AG10803 (cell line): ENCODE measurements around the gene ZNF337.
"Not testable (repeated sequence)": the region's sequence is repeated elsewhere in the genome, so short reads cannot be mapped to it uniquely, and the experiment has no call there.

ENCODE experiments used
- DNase-seq: peaks from one replicate; pipeline ENCODE4 v3.0.0; 2010; ENCODE audit warnings: low read depth
- H3K4me3 ChIP-seq: 2 replicates; pipeline ENCODE4 v1.5.1; 2011; ENCODE audit warnings: mild to moderate bottlenecking, low read length, control low read depth
- CTCF ChIP-seq: conservative IDR thresholded peaks from 2 replicates; pipeline ENCODE4 v1.5.1; 2011; ENCODE audit warnings: mild to moderate bottlenecking, low read length, control low read depth, inconsistent platforms

The ZNF337 gene

DNA sequence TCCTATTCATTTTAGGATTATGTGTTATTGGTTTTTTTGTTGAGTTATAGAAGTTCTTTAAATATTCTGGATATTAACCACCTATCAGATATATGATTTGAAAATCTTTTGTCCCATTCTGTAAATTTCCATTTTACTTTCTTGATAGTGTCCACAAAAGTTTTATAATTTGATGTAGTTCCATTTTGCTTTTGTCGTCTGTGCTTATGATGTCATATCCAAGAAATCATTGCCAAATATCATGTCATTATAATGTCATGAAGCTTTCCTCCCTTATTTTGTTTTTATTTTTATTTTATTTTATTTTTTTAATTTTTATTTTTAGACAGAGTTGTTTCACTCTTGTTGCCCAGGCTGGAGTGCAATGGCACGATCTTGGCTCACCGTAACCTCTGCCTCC lies 51.8 kb downstream of the ZNF337 start:
- H3K4me3 ChIP-seq: no peak overlapping the region
- DNase-seq: no peak
- TF ChIP-seq CTCF: no peak

- no peak for TF ChIP-seq CTCF
Measured at GRCh38 chr20:25643716-25644115, 52.9 kb downstream of the ZNF337 start.

GRCh38 chr20:25637247-25637646 lies 59.4 kb downstream of the ZNF337 start:
- no peak for DNase-seq
- no peak overlapping the region for H3K4me3 ChIP-seq
- TF ChIP-seq CTCF: no peak

More at GRCh38 chr20:25643716-25644115, 52.9 kb downstream of the ZNF337 start:
- DNase-seq: no peak
- no peak overlapping the region for H3K4me3 ChIP-seq

GRCh38 chr20:25632940-25633790 lies 63.5 kb downstream of the ZNF337 start:
- no peak overlapping the region for H3K4me3 ChIP-seq
- TF ChIP-seq CTCF: no peak
- DNase-seq: peak; percentile 9

DNA sequence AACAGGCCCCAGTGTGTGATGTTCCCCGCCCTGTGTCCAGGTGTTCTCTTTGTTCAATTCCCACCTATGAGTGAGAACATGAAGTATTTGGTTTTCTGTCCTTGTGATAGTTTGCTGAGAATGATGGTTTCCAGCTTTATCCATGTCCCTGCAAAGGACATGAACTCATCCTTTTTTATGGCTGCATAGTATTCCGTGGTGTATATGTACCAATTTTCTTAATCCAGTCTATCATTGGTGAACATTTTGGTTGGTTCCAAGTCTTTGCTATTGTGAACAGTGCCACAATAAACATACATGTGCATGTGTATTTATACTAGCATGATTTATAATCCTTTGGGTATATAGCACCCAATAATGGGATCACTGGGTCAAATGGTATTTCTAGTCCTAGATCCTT lies 66.0 kb downstream of the ZNF337 start:
- not testable (repeated sequence) for H3K4me3 ChIP-seq, DNase-seq

DNA sequence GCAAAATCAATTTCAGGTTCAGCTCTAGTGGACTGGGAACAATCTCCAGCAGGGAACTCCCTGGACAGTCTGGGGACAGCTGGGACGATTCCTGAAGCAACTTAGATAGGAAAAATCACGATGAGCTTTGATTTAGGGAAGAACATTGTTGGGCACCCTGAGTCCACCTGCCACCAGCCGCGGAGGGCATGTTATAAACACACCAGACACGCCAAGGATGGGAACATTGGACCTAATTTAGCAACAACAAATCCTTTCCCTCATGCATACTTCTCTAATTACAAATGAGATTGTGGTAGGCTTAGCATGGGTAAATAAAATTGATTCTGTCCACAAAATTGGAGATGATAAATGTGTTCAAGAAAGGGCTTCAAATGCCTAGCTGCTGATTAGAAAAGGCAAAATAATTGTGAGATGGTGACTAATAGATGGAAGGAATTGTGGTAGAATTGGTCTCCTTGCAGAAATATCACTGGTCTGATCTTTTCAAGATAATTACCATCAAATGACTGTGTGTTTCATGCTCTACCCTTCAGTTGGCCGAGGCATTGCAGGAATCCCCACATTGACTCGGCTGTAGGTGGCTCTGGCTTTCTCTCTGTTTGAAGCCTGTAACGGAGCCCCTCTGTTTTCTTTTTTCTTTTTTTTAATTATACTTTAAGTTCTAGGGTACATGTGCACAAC lies 66.7 kb downstream of the ZNF337 start:
- no peak for DNase-seq

DNA sequence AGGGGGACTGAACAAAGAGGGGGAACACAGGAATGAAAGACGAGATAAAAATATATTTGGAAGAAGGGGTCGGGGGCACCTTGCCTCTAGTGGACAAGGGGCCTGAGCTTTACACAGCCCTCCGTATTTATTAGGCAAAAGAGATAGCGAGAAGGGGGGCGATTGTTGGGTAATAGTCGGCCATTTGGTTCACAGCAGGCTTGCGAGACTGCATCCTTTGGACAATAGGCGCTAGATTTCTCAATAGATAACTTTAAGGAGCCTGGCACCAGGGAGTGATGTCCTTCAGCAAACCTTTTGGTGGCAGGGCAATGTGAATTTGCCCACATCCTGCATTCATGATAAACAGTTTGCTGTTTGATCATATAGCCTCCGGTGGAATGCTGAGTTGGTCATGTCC lies 69.9 kb downstream of the ZNF337 start:
- DNase-seq: no peak
- H3K4me3 ChIP-seq: no peak overlapping the region
- no peak for TF ChIP-seq CTCF

More for the DNA sequence above, 66.7 kb downstream of the ZNF337 start:
- TF ChIP-seq CTCF: no peak
- H3K4me3 ChIP-seq: no peak overlapping the region
